GM21528 (cell line): ENCODE data around the gene FUS.
"Not testable (repeated sequence)": the region's sequence is repeated elsewhere in the genome, so short reads cannot be mapped to it uniquely, and the experiment has no call there.

Source experiments
- ATAC-seq: cut with Tn5 transposase; IDR thresholded peaks from one replicate; pipeline ENCODE4 v1.9.1; 2021; ENCODE audit warnings: mild to moderate bottlenecking, moderate library complexity; ENCODE audit not compliant: unreplicated experiment, low FRiP score

FUS gene

GRCh38 chr16:31179747-31180459 is at the start of gene FUS:
FUS (plus strand) TSS chr16:31180139; CDS start chr16:31180215, 76 bp downstream.
- ATAC-seq = peak; percentile 58

- ATAC-seq = no peak
Observed at GRCh38 chr16:31130336-31130891, 49.5 kb upstream of the FUS start.

- no peak for ATAC-seq
Observed at GRCh38 chr16:31130899-31131298, 49.0 kb upstream of the FUS start.

GRCh38 chr16:31131416-31131815 is 48.5 kb upstream of the FUS start:
- no peak for ATAC-seq

- ATAC-seq = no peak
Observed at GRCh38 chr16:31131841-31132271, 48.1 kb upstream of the FUS start.

GRCh38 chr16:31132303-31132979 is 47.5 kb upstream of the FUS start:
- no peak for ATAC-seq

- ATAC-seq = no peak
Observed at GRCh38 chr16:31133046-31133501, 46.9 kb upstream of the FUS start.

- no peak for ATAC-seq
Observed at GRCh38 chr16:31134091-31134571, 45.8 kb upstream of the FUS start.

GRCh38 chr16:31134625-31135534 is 45.1 kb upstream of the FUS start:
- ATAC-seq = no peak

GRCh38 chr16:31135535-31136286 is 44.2 kb upstream of the FUS start, which contains the start of gene PRSS8:
PRSS8 (minus strand) TSS chr16:31135727; CDS start chr16:31135498, 229 bp downstream.
- ATAC-seq = no peak

- no peak for ATAC-seq
Observed at GRCh38 chr16:31136287-31136662, 43.7 kb upstream of the FUS start.

- not testable (repeated sequence) for ATAC-seq
Observed at GRCh38 chr16:31136822-31137499, 43.0 kb upstream of the FUS start.

GRCh38 chr16:31138621-31139578 is 41.0 kb upstream of the FUS start:
- no peak for ATAC-seq

GRCh38 chr16:31141071-31141469 is 38.9 kb upstream of the FUS start:
- ATAC-seq = not testable (repeated sequence)

- ATAC-seq = peak; percentile 5
Observed at GRCh38 chr16:31141489-31142108, 38.3 kb upstream of the FUS start.

- ATAC-seq = peak; percentile 86
Observed at GRCh38 chr16:31142109-31143010, 37.6 kb upstream of the FUS start.
